HG02642 (cell line): Measurements from ENCODE around the gene ARHGAP45.
"Not testable (repeated sequence)": the region's sequence is repeated elsewhere in the genome, so short reads cannot be mapped to it uniquely, and the experiment has no call there.

Experiments
- ATAC-seq: cut with Tn5 transposase; IDR thresholded peaks from one replicate; pipeline ENCODE4 v1.9.1; 2021; ENCODE audit warnings: mild to moderate bottlenecking; ENCODE audit not compliant: unreplicated experiment, poor library complexity

ARHGAP45 gene

DNA sequence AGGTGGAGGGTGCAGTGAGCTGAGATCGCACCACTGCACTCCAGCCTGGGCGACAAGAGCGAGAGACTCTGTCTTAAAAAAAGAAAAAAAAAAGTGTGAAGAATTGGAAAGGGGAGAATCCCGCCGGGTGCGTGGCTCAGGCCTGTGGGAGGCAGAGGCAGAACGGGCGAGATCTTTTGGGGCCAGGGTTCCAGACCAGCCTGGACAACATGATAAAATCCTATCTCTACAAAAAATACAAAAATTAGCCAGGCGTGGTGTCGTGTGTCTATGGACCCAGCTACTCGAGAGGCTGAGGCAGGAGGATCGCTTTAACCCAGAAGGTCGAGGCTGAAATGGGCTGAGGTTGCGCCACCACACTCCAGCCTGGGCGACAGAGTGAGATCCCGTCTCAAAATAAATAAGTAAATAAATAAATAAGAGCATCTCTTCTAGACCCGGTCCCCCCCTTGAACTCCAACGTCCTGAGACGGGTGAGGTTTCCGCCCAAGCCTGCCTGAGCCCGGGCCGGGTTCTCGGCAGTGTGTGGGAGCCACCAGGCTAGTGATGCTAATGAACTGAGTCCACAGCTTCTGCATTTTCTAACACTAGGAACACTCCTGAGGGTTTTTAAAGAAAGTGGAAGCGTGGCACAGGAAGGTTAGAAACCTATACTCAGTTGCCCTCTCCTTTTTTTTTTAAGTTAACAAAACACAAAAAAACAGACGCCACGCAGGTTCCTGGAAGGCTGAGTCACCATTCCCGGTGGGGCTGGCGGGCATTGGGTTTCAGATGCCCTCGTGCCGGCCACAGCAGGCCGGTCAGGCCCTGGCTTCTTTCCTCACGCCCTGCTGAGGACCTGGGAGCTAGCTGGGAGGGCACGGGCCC, 58.9 kb downstream of the ARHGAP45 start:
- ATAC-seq = no peak

DNA sequence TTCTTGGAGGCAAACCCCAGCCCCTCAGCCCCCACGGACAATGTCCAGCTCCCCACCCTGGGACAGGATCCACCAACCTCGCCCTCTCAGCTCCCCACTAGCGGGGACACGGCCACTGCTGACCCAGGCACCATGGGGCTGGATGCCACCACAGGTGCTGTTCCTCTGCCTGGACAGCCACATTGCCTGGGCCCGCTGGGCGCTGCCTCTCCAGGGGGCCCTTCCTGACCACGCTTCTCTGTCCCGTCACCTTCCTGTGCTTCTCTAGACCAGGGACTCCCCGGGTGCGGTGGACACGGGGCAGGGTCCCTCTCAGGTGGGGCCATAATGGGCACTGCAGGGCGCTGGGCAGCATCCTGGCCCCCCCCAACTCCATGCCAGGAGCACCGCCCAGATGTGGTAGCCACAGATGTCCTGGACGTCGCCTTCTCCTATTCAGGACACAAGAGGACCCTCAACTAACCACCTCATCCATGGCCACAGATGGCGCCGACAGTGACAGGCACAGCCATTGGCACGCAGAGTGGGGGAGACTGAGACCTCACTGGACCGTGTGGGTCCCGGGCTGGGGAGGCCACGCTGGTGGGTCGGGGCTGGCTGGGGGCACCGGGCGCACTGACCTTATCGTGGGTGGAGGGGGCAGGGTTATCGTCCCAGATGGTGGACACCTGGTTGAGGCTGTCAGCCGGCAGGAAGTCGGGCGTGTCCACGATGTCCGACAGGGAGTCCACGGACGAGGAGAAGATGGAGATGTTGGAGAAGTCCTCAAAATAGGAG, 60.2 kb downstream of the ARHGAP45 start:
- ATAC-seq = no peak

DNA sequence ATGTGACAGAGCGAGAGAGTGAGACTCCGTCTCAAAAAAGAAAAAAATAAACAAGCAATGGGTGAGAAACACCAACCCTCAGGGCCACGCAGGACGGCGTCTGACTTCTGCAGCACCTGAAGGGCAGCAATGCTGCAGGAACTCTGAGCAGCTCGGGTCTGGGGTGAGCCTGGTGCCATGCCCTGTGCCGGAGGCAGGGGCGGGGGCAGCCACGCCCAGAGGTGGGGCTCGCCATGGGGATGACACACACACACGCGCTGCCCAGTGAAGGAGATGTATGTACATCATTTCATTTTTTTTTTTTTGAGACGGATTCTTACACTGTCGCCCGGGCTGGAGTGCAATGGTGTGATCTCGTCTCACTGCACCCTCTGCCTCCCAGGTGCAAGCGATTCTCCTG, 61.1 kb downstream of the ARHGAP45 start:
- ATAC-seq = no peak

DNA sequence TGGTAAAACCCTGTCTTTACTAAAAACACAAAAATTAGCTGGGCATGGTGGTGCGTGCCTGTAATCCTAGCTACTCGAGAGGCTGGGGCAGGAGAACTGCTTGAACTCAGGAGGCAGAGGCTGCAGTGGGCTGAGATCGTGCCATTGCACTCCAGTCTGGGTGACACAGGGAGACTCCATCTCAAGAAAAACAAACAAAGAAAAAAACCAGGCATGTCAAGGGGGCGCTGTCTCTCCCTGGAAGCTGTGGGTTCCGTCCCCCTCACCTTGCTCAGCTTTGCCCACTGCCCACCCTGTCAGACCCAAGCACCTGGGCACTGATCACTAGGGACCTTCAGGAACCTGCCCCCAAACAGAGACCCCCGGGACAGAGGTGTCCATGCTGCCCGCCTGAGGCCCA, 62.1 kb downstream of the ARHGAP45 start:
- ATAC-seq = not testable (repeated sequence)

DNA sequence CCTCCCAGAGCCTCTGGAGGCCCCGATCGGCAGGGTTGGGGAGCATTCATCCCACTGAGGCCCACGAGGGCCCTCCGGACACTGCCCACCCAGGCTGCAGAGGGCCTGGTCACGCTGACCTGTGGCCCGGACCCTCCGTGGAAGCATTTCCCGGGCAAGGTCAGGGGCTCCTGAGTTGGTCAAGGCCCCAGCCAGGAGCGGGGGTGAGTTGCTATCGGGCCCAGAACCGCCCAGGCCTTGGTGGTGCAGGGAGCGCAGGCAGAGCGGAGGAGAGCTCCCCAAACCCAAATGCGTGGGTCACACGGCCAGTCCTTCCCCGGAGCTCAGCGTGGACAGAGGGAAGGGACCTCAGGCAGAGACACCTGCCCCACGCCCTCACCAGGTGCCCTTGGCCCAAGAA, 62.6 kb downstream of the ARHGAP45 start:
- no peak for ATAC-seq

DNA sequence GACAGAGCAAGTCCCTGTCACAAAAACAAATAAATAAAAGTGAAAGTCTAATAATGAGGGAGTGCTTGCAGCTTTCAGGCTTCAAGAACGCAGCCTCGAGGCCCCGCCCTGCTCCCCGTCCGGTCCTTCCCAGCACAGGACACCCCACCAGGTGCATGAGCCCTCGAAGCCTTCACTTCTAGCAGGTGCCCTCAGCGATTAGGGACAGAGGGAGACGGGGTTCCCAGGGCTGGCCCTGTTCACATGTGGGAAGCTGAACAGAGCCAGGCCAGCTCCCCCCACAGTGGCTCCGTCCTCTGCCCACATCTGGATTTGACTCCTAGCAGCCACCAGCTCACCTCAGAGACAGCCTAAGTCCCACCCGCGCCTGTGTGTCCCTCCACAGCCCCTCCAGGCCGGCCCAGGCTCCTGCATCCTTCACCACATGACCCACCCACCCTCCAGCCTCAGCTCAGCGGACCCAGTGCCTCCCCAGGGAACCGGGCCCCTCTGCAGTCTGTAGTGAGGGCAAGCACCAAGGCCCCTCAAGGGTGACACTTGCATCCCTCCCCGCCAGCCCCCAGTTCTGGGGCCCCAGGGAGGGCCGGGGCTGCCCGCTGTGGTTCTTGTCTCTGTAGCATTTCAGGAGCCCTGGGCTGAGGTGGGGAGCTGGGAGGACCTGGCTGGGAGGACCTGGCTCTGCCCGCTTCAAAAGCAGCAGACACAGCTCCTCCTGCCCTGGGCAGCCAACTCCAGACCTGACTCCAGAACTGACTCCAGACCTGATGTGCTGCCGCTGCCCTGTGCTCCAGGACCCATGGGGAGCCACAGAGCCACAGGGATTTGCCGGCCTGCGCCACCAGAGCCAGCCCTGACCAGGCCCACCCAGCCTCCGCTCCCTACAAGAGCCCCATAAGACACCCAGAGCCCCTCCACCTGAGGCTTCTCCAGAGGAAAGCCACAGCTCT, 64.1 kb downstream of the ARHGAP45 start:
- peak; percentile 7 for ATAC-seq

DNA sequence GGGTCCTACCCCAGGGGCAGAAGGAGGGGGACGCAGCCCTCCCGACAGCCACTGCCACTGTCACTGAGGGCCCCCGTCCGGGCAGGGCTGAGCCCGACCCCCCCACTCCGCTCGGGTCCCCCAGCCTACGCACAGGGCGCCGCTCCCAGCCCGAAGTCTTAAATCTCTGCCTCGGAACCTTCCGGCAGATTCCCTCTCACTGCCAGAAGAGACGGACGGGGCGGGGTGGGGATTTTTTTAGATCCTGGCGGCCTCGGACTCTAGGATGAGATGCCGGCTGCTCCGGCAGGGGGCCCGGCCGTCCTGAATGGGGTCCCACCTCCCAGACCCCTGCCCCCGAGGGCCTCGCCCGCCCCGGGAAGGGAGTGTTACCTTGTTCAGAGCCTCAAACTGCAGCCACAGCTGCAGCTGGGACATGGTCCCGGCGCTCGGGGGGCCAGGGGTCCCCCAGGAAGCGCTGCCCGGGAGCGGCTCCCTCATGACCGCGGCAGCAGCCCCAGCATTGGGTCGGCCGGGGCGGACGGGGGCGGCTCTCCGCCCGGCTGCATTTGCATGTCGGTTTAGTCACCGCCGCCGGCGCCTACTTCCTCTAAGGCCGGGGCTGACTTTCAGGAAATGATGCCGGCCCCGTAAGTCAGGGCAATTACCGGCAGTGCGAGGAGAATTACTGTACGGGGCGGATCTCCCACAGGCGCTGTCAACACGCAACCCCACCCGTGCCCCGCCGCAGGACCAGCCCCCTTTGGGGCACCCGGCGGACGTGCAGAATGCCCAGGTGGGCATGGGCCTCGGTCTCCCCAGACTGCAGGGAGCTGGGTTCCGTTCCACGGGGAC, 65.0 kb downstream of the ARHGAP45 start:
- ATAC-seq = peak; percentile 56

DNA sequence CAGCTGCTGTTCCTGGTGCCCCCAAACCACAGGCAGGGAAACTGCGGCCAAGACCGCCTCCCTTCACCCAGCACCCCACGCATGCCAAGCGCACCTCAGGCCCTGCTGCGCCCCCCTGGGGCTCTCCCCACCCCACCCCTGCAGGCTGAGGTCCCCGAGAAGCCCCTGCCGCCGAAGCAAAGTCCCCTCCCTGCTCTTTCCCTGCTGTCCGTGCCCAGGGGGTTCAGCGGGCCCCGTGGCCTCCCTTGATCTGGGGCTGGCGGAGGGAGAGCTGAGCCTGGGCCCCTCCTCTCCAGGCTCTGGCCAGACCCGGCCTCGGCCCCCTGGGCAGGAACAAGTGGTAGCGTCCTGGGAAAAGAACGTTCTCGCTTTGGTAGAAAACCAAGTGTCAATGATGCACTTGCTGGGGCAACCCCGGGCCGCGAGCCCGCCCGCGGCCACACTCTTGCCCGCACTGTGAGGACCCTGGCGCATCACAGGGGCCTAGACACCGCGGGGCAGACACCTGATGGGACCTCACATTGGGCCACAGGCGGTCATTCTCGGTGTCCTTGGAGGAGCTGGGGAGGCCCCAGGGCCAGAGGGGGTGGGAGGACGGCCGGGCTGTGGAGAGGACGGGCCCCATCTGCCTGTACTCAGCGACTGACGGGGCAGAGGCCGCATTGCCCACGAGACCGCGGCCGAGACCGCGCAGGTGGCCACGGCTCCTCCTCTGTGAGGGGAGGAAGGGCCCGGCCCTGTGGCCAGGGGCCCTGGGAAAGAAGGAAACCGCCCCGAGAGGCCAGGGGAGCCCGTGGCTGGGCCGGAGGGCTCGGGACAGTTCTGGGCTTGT, 65.8 kb downstream of the ARHGAP45 start:
- peak; percentile 13 for ATAC-seq

DNA sequence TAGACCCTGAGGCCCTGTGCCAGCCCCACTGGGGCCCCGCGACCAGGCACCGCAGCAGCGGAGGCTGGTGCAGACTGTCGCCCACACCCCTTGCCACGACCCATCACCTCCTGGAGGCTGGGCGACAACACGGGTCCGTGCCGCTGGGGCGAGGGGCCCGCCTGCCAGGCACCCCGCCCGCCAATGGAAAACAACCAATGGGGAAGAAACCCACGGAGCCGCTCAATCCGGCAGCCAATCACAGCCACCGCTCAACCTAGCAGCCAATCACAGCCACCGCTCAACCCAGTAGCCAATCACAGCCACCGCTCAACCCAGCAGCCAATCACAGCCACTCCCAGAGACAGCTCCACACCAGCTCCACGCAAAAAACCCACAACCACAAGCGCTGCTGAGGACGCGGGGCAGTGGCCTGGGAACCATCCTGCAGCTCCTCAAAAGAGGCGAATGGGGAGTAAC, 66.5 kb downstream of the ARHGAP45 start:
- ATAC-seq = peak; percentile 36

DNA sequence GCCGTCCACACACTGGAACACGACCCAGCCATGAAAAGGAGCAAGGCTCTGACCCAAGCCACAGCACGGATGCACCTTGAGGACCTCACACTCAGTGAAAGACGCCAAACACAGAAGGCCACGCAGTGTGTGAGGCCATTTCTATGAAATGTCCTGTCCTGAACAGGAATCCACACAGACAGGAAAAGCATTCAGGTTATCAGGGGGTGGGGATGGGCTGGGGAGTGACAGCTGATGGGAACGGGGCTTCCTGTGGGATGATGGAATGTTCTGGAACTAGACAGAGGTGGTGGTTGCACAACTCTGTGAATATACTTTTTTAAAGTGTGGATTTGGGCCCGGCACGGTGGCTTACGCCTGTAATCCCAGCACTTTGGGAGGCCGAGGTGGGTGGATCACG, 67.5 kb downstream of the ARHGAP45 start:
- no peak for ATAC-seq

DNA sequence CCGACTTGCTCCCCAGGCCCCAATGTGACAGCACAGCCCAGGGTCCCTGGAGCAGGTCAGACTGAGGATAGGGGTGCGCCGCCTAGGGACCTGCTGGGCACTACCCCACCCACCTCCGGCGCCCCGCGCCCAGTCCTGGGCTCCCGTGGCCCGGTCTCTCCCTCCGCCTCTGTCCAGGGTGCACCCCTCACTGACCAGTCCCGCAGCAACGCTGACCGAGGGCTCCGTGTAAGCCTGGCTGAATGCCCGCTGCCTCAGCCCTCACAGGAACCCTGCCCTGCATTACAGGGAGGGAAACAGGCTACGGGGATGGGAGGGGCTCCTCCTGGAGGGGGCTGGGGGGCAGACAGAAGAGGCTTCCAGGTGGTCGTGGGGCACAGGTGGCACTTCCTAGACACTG, 68.5 kb downstream of the ARHGAP45 start:
- ATAC-seq = no peak

DNA sequence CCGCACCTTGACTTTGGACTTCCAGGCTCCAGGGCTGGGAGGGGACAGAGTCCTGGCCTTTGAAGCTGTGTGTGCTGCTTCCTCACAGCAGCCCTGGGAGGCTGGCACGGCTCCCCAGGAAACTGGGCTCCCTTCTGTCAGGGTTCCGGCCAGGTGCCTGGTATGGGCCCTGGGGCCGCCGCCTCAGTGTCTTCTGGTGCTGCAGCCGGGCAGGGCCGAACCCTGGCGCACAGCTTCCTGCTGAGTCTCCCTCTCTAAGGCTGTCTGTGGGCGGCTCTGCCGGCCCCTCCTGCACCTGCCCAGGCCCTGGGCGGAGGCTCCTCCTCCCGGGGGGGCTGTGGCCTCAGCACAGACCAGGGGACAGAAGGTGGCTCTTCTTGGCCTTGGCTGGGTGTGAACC, 69.2 kb downstream of the ARHGAP45 start:
- ATAC-seq = no peak
